ENCODE measurements around the gene FBP2.

Gene FBP2

GRCh38 chr9:94534901-94535300 lies 58.7 kb downstream of the FBP2 start:
- Histone ChIP-seq H3K4me3 (ENCODE audit: low read depth, low read length) (no peak overlapping the region), H3K4me1 (ENCODE audit: control insufficient read depth, insufficient read depth, low read length) (no peaks in the 10 kb centered on the region), H3K36me3 (ENCODE audit: control insufficient read depth in 2 of 2, insufficient read depth in 1 of 2, low read length in 2 of 2) (no peaks in the 10 kb centered on the region), H3K27ac (ENCODE audit: extremely low read depth, low read depth, low read length) (no peak overlapping the region), H3K9me3 (ENCODE audit: control insufficient read depth, insufficient read depth, low read depth, low read length) (no peaks in the 10 kb centered on the region)
- POLR2A ChIA-PET, result no interaction called here
- TF ChIP-seq ZNF571 (tag by site-specific recombination; IDR thresholded peaks at IDR 0.05) (no peak), ZBTB11 (tag by site-specific recombination; conservative IDR thresholded peaks at IDR 0.05; ENCODE audit: low read depth) (no peak), ZNF530 (tag by site-specific recombination; IDR thresholded peaks at IDR 0.05; ENCODE audit: low read depth) (no peak), ZBTB1 (tag by site-specific recombination; IDR thresholded peaks at IDR 0.05) (no peak), KLF10 (tag by site-specific recombination; IDR thresholded peaks at IDR 0.05) (no peak), ZNF280C (tag by site-specific recombination; IDR thresholded peaks at IDR 0.05) (no peak), GLI2 (tag by site-specific recombination; IDR thresholded peaks at IDR 0.05; ENCODE audit: borderline replicate concordance, low read depth) (no peak), PRDM4 (tag by site-specific recombination; IDR thresholded peaks at IDR 0.05) (no peak), ZNF341 (tag by site-specific recombination; IDR thresholded peaks at IDR 0.05; ENCODE audit: low read depth) (no peak), HOXD13 (CRISPR knock-in tag; IDR thresholded peaks at IDR 0.05; ENCODE audit: borderline replicate concordance) (no peak), ZNF792 (tag by site-specific recombination; IDR thresholded peaks at IDR 0.05) (no peak), KLF17 (tag by site-specific recombination; IDR thresholded peaks at IDR 0.05) (no peak), ZNF473 (tag by site-specific recombination; IDR thresholded peaks at IDR 0.05) (no peak)
- CTCF ChIA-PET, result interaction anchor here (0.6 kb wide), 1 partner anchor 8 kb away, joined by 3 read pairs; no protein-coding TSS in a partner anchor

GRCh38 chr9:94533601-94534000 lies 60.0 kb downstream of the FBP2 start:
- Histone ChIP-seq H3K36me3 (ENCODE audit: control insufficient read depth in 2 of 2, insufficient read depth in 1 of 2, low read length in 2 of 2) (no peaks in the 10 kb centered on the region), H3K9me3 (ENCODE audit: control insufficient read depth, insufficient read depth, low read depth, low read length) (no peaks in the 10 kb centered on the region), H3K27ac (ENCODE audit: extremely low read depth, low read depth, low read length) (no peak overlapping the region), H3K4me1 (ENCODE audit: control insufficient read depth, insufficient read depth, low read length) (no peaks in the 10 kb centered on the region), H3K4me3 (ENCODE audit: low read depth, low read length) (no peak overlapping the region)
- ChIA-PET CTCF (interaction anchor here (0.6 to 0.7 kb wide), 2 partner anchors 84 to 592 kb away, joined by 3 read pairs; no protein-coding TSS in a partner anchor), POLR2A (interaction anchor here (0.6 kb wide), 1 partner anchor 44 kb away, joined by 5 read pairs; no protein-coding TSS in a partner anchor)
- TF ChIP-seq ZNF629 (tag by site-specific recombination; IDR thresholded peaks at IDR 0.05), result no peak
- no peak for TF ChIP-seq SP2 (tag by site-specific recombination; IDR thresholded peaks at IDR 0.05)
- TF ChIP-seq ZNF221 (tag by site-specific recombination; IDR thresholded peaks at IDR 0.05; ENCODE audit: borderline replicate concordance), result no peak
- TF ChIP-seq ZNF707 (tag by site-specific recombination; IDR thresholded peaks at IDR 0.05), result no peak
- TF ChIP-seq ZNF138 (tag by site-specific recombination; IDR thresholded peaks at IDR 0.05; ENCODE audit: borderline replicate concordance), result no peak
- no peak for TF ChIP-seq GLIS1 (tag by site-specific recombination; IDR thresholded peaks at IDR 0.05)
- no peak for TF ChIP-seq ZNF423 (tag by site-specific recombination; IDR thresholded peaks at IDR 0.05)
- no peak for TF ChIP-seq ZNF391 (tag by site-specific recombination; IDR thresholded peaks at IDR 0.05; ENCODE audit: borderline replicate concordance, low read depth)
- TF ChIP-seq ZNF521 (tag by site-specific recombination; IDR thresholded peaks at IDR 0.05), result no peak
- no peak for TF ChIP-seq ZNF513 (tag by site-specific recombination; IDR thresholded peaks at IDR 0.05)
- no peak for TF ChIP-seq OSR2 (tag by site-specific recombination; IDR thresholded peaks at IDR 0.05)
- no peak for TF ChIP-seq ZNF202 (tag by site-specific recombination; IDR thresholded peaks at IDR 0.05; ENCODE audit: borderline replicate concordance)
- no peak for TF ChIP-seq GLI4 (tag by site-specific recombination; IDR thresholded peaks at IDR 0.05)
- TF ChIP-seq ZNF2 (tag by site-specific recombination; IDR thresholded peaks at IDR 0.05), result no peak
